HCT116 (cell line): ENCODE data around the gene MYL4. TPM values are rescaled to one million over a fixed set of nuclear protein-coding genes. Genes with fewer than 3 reads are reported as not detected.

Source experiments
- ATAC-seq: fragments of 200-7000 bp; cut with Tn5 transposase; 2 replicates; pipeline ENCODE4 v1.9.1; 2020; ENCODE audit warnings: mild to moderate bottlenecking, moderate library complexity
- BruUV-seq: library from RNA; stranded (reverse); fragments of 400-500 nt; replicated peaks from 2 replicates; lab custom pipeline; 2021; lab: Mats Ljungman, UMichigan
- CTCF ChIA-PET: fragments of 300-600 bp; sonication (Branson Sonifier 250); formaldehyde crosslinking; loops from one replicate; lab custom pipeline; 2021; ENCODE audit warnings: antibody characterized with exemption; lab: Charles Lee
- POLR2A ChIA-PET: fragments of 300-600, 350-600 bp; sonication (Branson Sonifier 250); formaldehyde crosslinking; loops from one replicate; lab custom pipeline; 2021; ENCODE audit warnings: antibody characterized with exemption; lab: Charles Lee
- RAD21 ChIA-PET, 2 experiments: fragments of 300-600 bp; sonication (Branson Sonifier 250); formaldehyde crosslinking; loops; one replicate each; lab custom pipeline; 2023; ENCODE audit warnings: low total read pairs in 2 of 2; ENCODE audit not compliant: uncharacterized antibody in 2 of 2, unreplicated experiment in 2 of 2, low non-redundant PET in 1 of 2; lab: Charles Lee
- DNase-seq: peaks from one replicate; pipeline ENCODE4 v3.0.0-alpha.2; 2010; ENCODE audit warnings: low read depth, low spot score
- H2AFZ ChIP-seq: fragments of 200-600 bp; shearing (Covaris generic), sonication (generic); 2 replicates; pipeline ENCODE4 v1.6.1; 2017; ENCODE audit warnings: low read depth, mixed run types, mixed read lengths, antibody characterized with exemption, low read length; ENCODE audit not compliant: poor library complexity, severe bottlenecking
- H3K27ac ChIP-seq: 2 replicates; pipeline ENCODE4 v1.5.1; 2012; ENCODE audit warnings: low read depth, low read length
- H3K27me3 ChIP-seq: fragments of 200-600 bp; sonication (generic); 2 replicates; pipeline ENCODE4 v1.6.1; 2016; ENCODE audit warnings: mixed run types, low read length, mixed read lengths; ENCODE audit not compliant: insufficient read depth
- H3K36me3 ChIP-seq, 2 experiments: fragments of 200-500 bp in 1 of 2; fragments of 200-600 bp in 1 of 2; sonication (Bioruptor generic) in 1 of 2; sonication (generic) in 1 of 2; 2 replicates each; pipeline versions ENCODE4 v1.5.1 to v1.6.1; 2014 to 2016; ENCODE audit warnings: low read length in 2 of 2, inconsistent platforms in 1 of 2, mixed read lengths in 1 of 2, mixed run types in 1 of 2; ENCODE audit not compliant: insufficient read depth in 2 of 2, control insufficient read depth in 1 of 2
- H3K4me1 ChIP-seq, 2 experiments: fragments of 200-600 bp in 1 of 2; sonication (generic) in 1 of 2; 2 replicates each; pipeline versions ENCODE4 v1.5.1 to v1.6.1; 2012 to 2017; ENCODE audit warnings: low read length in 2 of 2, inconsistent platforms in 1 of 2, mild to moderate bottlenecking in 1 of 2, mixed read lengths in 1 of 2, mixed run types in 1 of 2, moderate library complexity in 1 of 2; ENCODE audit not compliant: insufficient read depth in 2 of 2, control insufficient read depth in 1 of 2
- H3K4me2 ChIP-seq: fragments of 200-600 bp; sonication (generic); 2 replicates; pipeline ENCODE4 v1.6.1; 2017; ENCODE audit warnings: mixed run types, low read length, mixed read lengths
- H3K4me3 ChIP-seq, 2 experiments: fragments of 200-600 bp in 1 of 2; sonication (generic) in 1 of 2; replicated peaks in 1 of 2; 2 replicates each; pipeline ENCODE4 v1.5.1; 2011 to 2016; ENCODE audit warnings: low read length in 2 of 2, control low read depth in 1 of 2, low read depth in 1 of 2, mild to moderate bottlenecking in 1 of 2, mixed read lengths in 1 of 2, mixed run types in 1 of 2
- H3K79me2 ChIP-seq: fragments of 200-600 bp; sonication (generic); 2 replicates; pipeline ENCODE4 v1.6.1; 2017; ENCODE audit warnings: mild to moderate bottlenecking, mixed run types, low read length, moderate library complexity, mixed read lengths; ENCODE audit not compliant: insufficient read depth
- H3K9ac ChIP-seq: fragments of 200-600 bp; sonication (generic); 2 replicates; pipeline ENCODE4 v1.6.1; 2016; ENCODE audit warnings: low read length, mixed read lengths
- H3K9me2 ChIP-seq: fragments of 200-600 bp; sonication (generic), shearing (Covaris generic); 2 replicates; pipeline ENCODE4 v1.6.1; 2017; ENCODE audit warnings: mixed run types, mild to moderate bottlenecking, moderate library complexity; ENCODE audit not compliant: insufficient read depth
- H3K9me3 ChIP-seq, 2 experiments: fragments of 200-500 bp in 1 of 2; fragments of 200-600 bp in 1 of 2; sonication (Bioruptor generic) in 1 of 2; sonication (generic) in 1 of 2; 2 replicates each; pipeline ENCODE4 v1.6.1; 2014 to 2017; ENCODE audit warnings: low read length in 2 of 2, mixed read lengths in 2 of 2, inconsistent platforms in 1 of 2, low read depth in 1 of 2, mild to moderate bottlenecking in 1 of 2, mixed run types in 1 of 2, moderate library complexity in 1 of 2; ENCODE audit not compliant: control insufficient read depth in 1 of 2, insufficient read depth in 1 of 2
- H4K20me1 ChIP-seq: fragments of 200-600 bp; sonication (generic), shearing (Covaris generic); 2 replicates; pipeline ENCODE4 v1.6.1; 2017; ENCODE audit warnings: mixed run types, mild to moderate bottlenecking, moderate library complexity; ENCODE audit not compliant: insufficient read depth
- CBX3 ChIP-seq: IDR thresholded peaks from 2 replicates; pipeline ENCODE4 v1.6.1; 2012; ENCODE audit warnings: low read depth
- CEBPB ChIP-seq: IDR thresholded peaks from 2 replicates; pipeline ENCODE4 v1.6.1; 2012; ENCODE audit warnings: low read depth
- EGR1 ChIP-seq: IDR thresholded peaks from 2 replicates; pipeline ENCODE4 v1.6.1; 2012; ENCODE audit warnings: low read depth
- ELF1 ChIP-seq: IDR thresholded peaks from 2 replicates; pipeline ENCODE4 v1.6.1; 2012; ENCODE audit warnings: low read depth, borderline replicate concordance
- EZH2 ChIP-seq: fragments of 200-600 bp; sonication (generic); IDR thresholded peaks from 2 replicates; pipeline ENCODE4 v1.6.1; 2017; ENCODE audit warnings: antibody characterized with exemption, mixed run types
- EZH2phosphoT487 ChIP-seq: fragments of 200-600 bp; IDR thresholded peaks from 2 replicates; pipeline ENCODE4 v1.6.1; 2018; ENCODE audit warnings: antibody characterized with exemption, borderline replicate concordance
- FOSL1 ChIP-seq: IDR thresholded peaks from 2 replicates; pipeline ENCODE4 v1.6.1; 2012; ENCODE audit warnings: low read depth
- JUND ChIP-seq: IDR thresholded peaks from 2 replicates; pipeline ENCODE4 v1.6.1; 2012
- POLR2A ChIP-seq: IDR thresholded peaks from 2 replicates; pipeline ENCODE4 v1.7.0; 2011; ENCODE audit warnings: borderline replicate concordance; ENCODE audit not compliant: insufficient read depth, insufficient read length; ENCODE audit errors: extremely low read depth
- POLR2AphosphoS5 ChIP-seq: IDR thresholded peaks from 2 replicates; pipeline ENCODE4 v1.6.1; 2011; ENCODE audit warnings: mild to moderate bottlenecking, low read depth, low read length, moderate library complexity
- RAD21 ChIP-seq: IDR thresholded peaks from 2 replicates; pipeline ENCODE4 v1.6.1; 2012; ENCODE audit warnings: low read depth, mild to moderate bottlenecking
- REST ChIP-seq: IDR thresholded peaks from 2 replicates; pipeline ENCODE4 v1.6.1; 2012; ENCODE audit warnings: low read depth
- SRF ChIP-seq: IDR thresholded peaks from 2 replicates; pipeline ENCODE4 v1.6.1; 2012; ENCODE audit warnings: low read depth
- TCF7L2 ChIP-seq: IDR thresholded peaks from 2 replicates; pipeline ENCODE4 v1.7.0; 2011; ENCODE audit warnings: borderline replicate concordance, inconsistent platforms; ENCODE audit not compliant: insufficient read depth, insufficient read length; ENCODE audit errors: extremely low read depth
- YY1 ChIP-seq: IDR thresholded peaks from 2 replicates; pipeline ENCODE4 v1.6.1; 2011; ENCODE audit warnings: low read length, low read depth, moderate library complexity, mild to moderate bottlenecking; ENCODE audit not compliant: insufficient replicate concordance; ENCODE audit errors: extremely low read depth
- ZFX ChIP-seq: fragments of 450-650 bp; IDR thresholded peaks from 2 replicates; pipeline ENCODE4 v1.6.1; 2017
- intact Hi-C: fragments of 100-400 bp; cut with micrococcal nuclease; formaldehyde crosslinking; loops from 2 replicates; pipeline ENCODE4 v1.10.0; 2022
- total RNA-seq: library from RNA; stranded (reverse); gene quantifications from one replicate; pipeline ENCODE4 v1.2.1, GENCODE V29; 2021; ENCODE audit not compliant: unreplicated experiment
- TF ChIP-seq, protein P1 (sequence below): IDR thresholded peaks from 2 replicates; pipeline ENCODE4 v1.6.1; 2011; ENCODE audit warnings: mild to moderate bottlenecking, low read length, moderate library complexity; ENCODE audit not compliant: insufficient replicate concordance; ENCODE audit errors: extremely low read depth
- TF ChIP-seq, protein P2 (sequence below): IDR thresholded peaks from 2 replicates; pipeline ENCODE4 v1.6.1; 2012
- TF ChIP-seq, protein P3 (sequence below), 3 experiments: fragments of 200-600 bp in 1 of 3; sonication (generic) in 1 of 3; IDR thresholded peaks in 2 of 3; conservative IDR thresholded peaks in 1 of 3; 2 replicates each; pipeline ENCODE4 v1.5.1; 2012 to 2017; ENCODE audit warnings: low read depth in 2 of 3, low read length in 2 of 3, antibody characterized with exemption in 1 of 3, borderline replicate concordance in 1 of 3, control low read depth in 1 of 3, mild to moderate bottlenecking in 1 of 3, mixed read lengths in 1 of 3, mixed run types in 1 of 3, moderate library complexity in 1 of 3; ENCODE audit not compliant: insufficient read depth in 1 of 3

The MYL4 gene
- total RNA-seq, 1 experiment from 2014 or later, result 0.32 TPM

- POLR2A ChIA-PET, result no interaction called here
- Histone ChIP-seq H3K4me1 (peaks cover 7 to 14% of the 10 kb centered on the region in 2 experiments), H3K4me3 (no peak overlapping the region), H3K36me3 (no peaks in the 10 kb centered on the region), H3K27me3 (no peaks in the 10 kb centered on the region), H3K9me2 (no peaks in the 10 kb centered on the region), H2AFZ (no peak overlapping the region), H3K9me3 (no peaks in the 10 kb centered on the region; a peak in 1 of 4 replicates), H3K79me2 (no peaks in the 10 kb centered on the region), H3K27ac (no peak overlapping the region), H3K4me2 (no peak overlapping the region), H4K20me1 (no peaks in the 10 kb centered on the region), H3K9ac (no peak overlapping the region)
- no TSS peak for BruUV-seq
- intact Hi-C loops, result no loop called here
- TF ChIP-seq FOSL1 (no peak), ZFX (no peak), EZH2phosphoT487 (no peak), REST (no peak), ELF1 (no peak), RAD21 (no peak), POLR2A (no peak), POLR2AphosphoS5 (no peak), CEBPB (no peak), EZH2 (no peak), SRF (no peak), CBX3 (no peak), TCF7L2 (no peak), EGR1 (no peak), YY1 (no peak), JUND (no peak)
- TF ChIP-seq, protein P1, sequence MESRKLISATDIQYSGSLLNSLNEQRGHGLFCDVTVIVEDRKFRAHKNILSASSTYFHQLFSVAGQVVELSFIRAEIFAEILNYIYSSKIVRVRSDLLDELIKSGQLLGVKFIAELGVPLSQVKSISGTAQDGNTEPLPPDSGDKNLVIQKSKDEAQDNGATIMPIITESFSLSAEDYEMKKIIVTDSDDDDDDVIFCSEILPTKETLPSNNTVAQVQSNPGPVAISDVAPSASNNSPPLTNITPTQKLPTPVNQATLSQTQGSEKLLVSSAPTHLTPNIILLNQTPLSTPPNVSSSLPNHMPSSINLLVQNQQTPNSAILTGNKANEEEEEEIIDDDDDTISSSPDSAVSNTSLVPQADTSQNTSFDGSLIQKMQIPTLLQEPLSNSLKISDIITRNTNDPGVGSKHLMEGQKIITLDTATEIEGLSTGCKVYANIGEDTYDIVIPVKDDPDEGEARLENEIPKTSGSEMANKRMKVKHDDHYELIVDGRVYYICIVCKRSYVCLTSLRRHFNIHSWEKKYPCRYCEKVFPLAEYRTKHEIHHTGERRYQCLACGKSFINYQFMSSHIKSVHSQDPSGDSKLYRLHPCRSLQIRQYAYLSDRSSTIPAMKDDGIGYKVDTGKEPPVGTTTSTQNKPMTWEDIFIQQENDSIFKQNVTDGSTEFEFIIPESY, result no peak
- TF ChIP-seq, protein P2, sequence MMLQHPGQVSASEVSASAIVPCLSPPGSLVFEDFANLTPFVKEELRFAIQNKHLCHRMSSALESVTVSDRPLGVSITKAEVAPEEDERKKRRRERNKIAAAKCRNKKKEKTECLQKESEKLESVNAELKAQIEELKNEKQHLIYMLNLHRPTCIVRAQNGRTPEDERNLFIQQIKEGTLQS, result no peak
- TF ChIP-seq, protein P3, sequence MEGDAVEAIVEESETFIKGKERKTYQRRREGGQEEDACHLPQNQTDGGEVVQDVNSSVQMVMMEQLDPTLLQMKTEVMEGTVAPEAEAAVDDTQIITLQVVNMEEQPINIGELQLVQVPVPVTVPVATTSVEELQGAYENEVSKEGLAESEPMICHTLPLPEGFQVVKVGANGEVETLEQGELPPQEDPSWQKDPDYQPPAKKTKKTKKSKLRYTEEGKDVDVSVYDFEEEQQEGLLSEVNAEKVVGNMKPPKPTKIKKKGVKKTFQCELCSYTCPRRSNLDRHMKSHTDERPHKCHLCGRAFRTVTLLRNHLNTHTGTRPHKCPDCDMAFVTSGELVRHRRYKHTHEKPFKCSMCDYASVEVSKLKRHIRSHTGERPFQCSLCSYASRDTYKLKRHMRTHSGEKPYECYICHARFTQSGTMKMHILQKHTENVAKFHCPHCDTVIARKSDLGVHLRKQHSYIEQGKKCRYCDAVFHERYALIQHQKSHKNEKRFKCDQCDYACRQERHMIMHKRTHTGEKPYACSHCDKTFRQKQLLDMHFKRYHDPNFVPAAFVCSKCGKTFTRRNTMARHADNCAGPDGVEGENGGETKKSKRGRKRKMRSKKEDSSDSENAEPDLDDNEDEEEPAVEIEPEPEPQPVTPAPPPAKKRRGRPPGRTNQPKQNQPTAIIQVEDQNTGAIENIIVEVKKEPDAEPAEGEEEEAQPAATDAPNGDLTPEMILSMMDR (IDR thresholded peaks at IDR 0.05 in 2 of 3, conservative IDR thresholded peaks at IDR 0.05 in 1 of 3; ENCODE audit: borderline replicate concordance in 1 of 3, insufficient read depth in 1 of 3, low read depth in 2 of 3, low read length in 2 of 3), result no peak
- CTCF ChIA-PET, result no interaction called here
- RAD21 ChIA-PET, result no interaction called here
- ATAC-seq, result no peak
- DNase-seq, result no peak
Observed at GRCh38 chr17:47221154-47221553, 12.0 kb downstream of the MYL4 start.
